H1 (cell line): ENCODE results near the gene ALPL. TPM values are rescaled to one million over a fixed set of nuclear protein-coding genes. Genes with fewer than 3 reads are reported as not detected.

ENCODE experiments used
- CTCF ChIA-PET: fragments of 300-600 bp; sonication (Branson Sonifier 250); formaldehyde crosslinking; loops from one replicate; lab custom pipeline; 2021; ENCODE audit not compliant: partially characterized antibody; lab: Charles Lee
- POLR2A ChIA-PET: fragments of 300-600 bp; sonication (Branson Sonifier 250); formaldehyde crosslinking; loops from one replicate; lab custom pipeline; 2021; ENCODE audit warnings: inconsistent platforms; ENCODE audit not compliant: partially characterized antibody; lab: Charles Lee
- DNase-seq, 2 experiments: peaks; one replicate each; pipeline versions ENCODE4 v3.0.0 to v3.0.0-alpha.2; 2010 to 2022; ENCODE audit warnings: low spot score in 2 of 2, low read depth in 1 of 2, mixed read lengths in 1 of 2
- FAIRE-seq: peaks from 2 replicates; lab custom pipeline; 2011; peaks lifted over from hg19 to GRCh38; lab: Jason Lieb, UNC
- H2AFZ ChIP-seq: 2 replicates; pipeline ENCODE4 v1.8.1; 2012; ENCODE audit warnings: low read length, inconsistent platforms
- H2AK5ac ChIP-seq: 2 replicates; pipeline ENCODE4 v1.6.1; 2013; ENCODE audit warnings: low read depth, low read length
- H2BK120ac ChIP-seq: replicated peaks from 2 replicates; pipeline ENCODE3; 2013; ENCODE audit warnings: low read depth, low read length, inconsistent platforms
- H2BK12ac ChIP-seq: 2 replicates; pipeline ENCODE4 v1.6.1; 2013; ENCODE audit warnings: low read depth, low read length
- H2BK15ac ChIP-seq: 2 replicates; pipeline ENCODE4 v1.6.1; 2013; ENCODE audit warnings: low read length
- H2BK20ac ChIP-seq: 2 replicates; pipeline ENCODE4 v1.6.1; 2013; ENCODE audit warnings: low read length
- H2BK5ac ChIP-seq: 2 replicates; pipeline ENCODE4 v1.6.1; 2013; ENCODE audit warnings: low read depth, low read length
- H3K14ac ChIP-seq: 2 replicates; pipeline ENCODE4 v1.6.1; 2013; ENCODE audit warnings: inconsistent platforms; ENCODE audit not compliant: insufficient read length
- H3K18ac ChIP-seq: 2 replicates; pipeline ENCODE4 v1.6.1; 2013; ENCODE audit warnings: low read length; ENCODE audit errors: extremely low read depth
- H3K23ac ChIP-seq: 2 replicates; pipeline ENCODE4 v1.6.1; 2013; ENCODE audit warnings: inconsistent platforms; ENCODE audit not compliant: insufficient read length
- H3K23me2 ChIP-seq: 2 replicates; pipeline ENCODE4 v1.6.1; 2013; ENCODE audit warnings: low read depth, low read length
- H3K27ac ChIP-seq: 2 replicates; pipeline ENCODE4 v1.6.1; 2011; ENCODE audit warnings: low read depth, low read length, inconsistent platforms
- H3K27me3 ChIP-seq, 4 experiments: replicated peaks in 1 of 4; 1 replicate in 1 of 4; 2 replicates in 3 of 4; pipeline versions ENCODE4 v1.6.1 to v1.8.1; 2011 to 2013; ENCODE audit warnings: low read length in 3 of 4, mild to moderate bottlenecking in 3 of 4, inconsistent platforms in 2 of 4, mixed read lengths in 2 of 4, moderate library complexity in 1 of 4; ENCODE audit not compliant: control insufficient read depth in 3 of 4, insufficient read depth in 3 of 4; ENCODE audit errors: extremely low read depth in 1 of 4
- H3K36me3 ChIP-seq, 4 experiments: 2 replicates each; pipeline versions ENCODE4 v1.6.1 to v1.8.1; 2011 to 2013; ENCODE audit warnings: mild to moderate bottlenecking in 4 of 4, low read length in 3 of 4, moderate library complexity in 2 of 4, control low read depth in 1 of 4, inconsistent platforms in 1 of 4; ENCODE audit not compliant: insufficient read depth in 4 of 4, control insufficient read depth in 2 of 4
- H3K4ac ChIP-seq: replicated peaks from 2 replicates; pipeline ENCODE3; 2013; ENCODE audit warnings: low read length, low read depth, mixed read lengths, inconsistent platforms; ENCODE audit not compliant: insufficient read length
- H3K4me1 ChIP-seq, 4 experiments: replicated peaks in 1 of 4; 1 replicate in 1 of 4; 2 replicates in 3 of 4; pipeline versions ENCODE4 v1.6.1 to v1.8.1; 2011 to 2013; ENCODE audit warnings: low read length in 3 of 4, inconsistent platforms in 2 of 4, mixed read lengths in 1 of 4; ENCODE audit not compliant: insufficient read depth in 4 of 4, control insufficient read depth in 3 of 4
- H3K4me2 ChIP-seq, 2 experiments: 2 replicates each; pipeline versions ENCODE4 v1.6.1 to v1.8.1; 2011 to 2013; ENCODE audit warnings: low read depth in 2 of 2, low read length in 2 of 2, control low read depth in 1 of 2, inconsistent platforms in 1 of 2, mild to moderate bottlenecking in 1 of 2; ENCODE audit not compliant: insufficient read depth in 1 of 2
- H3K4me3 ChIP-seq, 4 experiments: fragments of 200-600, 300-600 bp in 1 of 4; sonication (generic), shearing (Covaris generic), sonication (Bioruptor Twin) in 1 of 4; 2 replicates each; pipeline versions ENCODE4 v1.5.1 to v1.8.1; 2011 to 2016; ENCODE audit warnings: low read length in 4 of 4, low read depth in 3 of 4, control low read depth in 2 of 4, inconsistent platforms in 2 of 4, mild to moderate bottlenecking in 2 of 4, mixed read lengths in 1 of 4, moderate library complexity in 1 of 4; ENCODE audit not compliant: insufficient read depth in 2 of 4; ENCODE audit errors: extremely low read depth in 1 of 4
- H3K56ac ChIP-seq: replicated peaks from 2 replicates; pipeline ENCODE3; 2013; ENCODE audit warnings: low read depth, mild to moderate bottlenecking, mixed read lengths, low read length, inconsistent platforms; ENCODE audit not compliant: insufficient read length
- H3K79me1 ChIP-seq: 2 replicates; pipeline ENCODE4 v1.6.1; 2013; ENCODE audit warnings: low read depth, low read length, control low read depth
- H3K79me2 ChIP-seq, 2 experiments: 2 replicates each; pipeline versions ENCODE4 v1.6.1 to v1.8.1; 2012 to 2013; ENCODE audit warnings: low read length in 2 of 2, mild to moderate bottlenecking in 2 of 2, inconsistent platforms in 1 of 2; ENCODE audit not compliant: insufficient read depth in 2 of 2, control insufficient read depth in 1 of 2
- H3K9ac ChIP-seq, 4 experiments: replicated peaks in 1 of 4; 1 replicate in 1 of 4; 2 replicates in 3 of 4; pipeline versions ENCODE4 v1.6.1 to v1.8.1; 2011 to 2013; ENCODE audit warnings: low read depth in 3 of 4, low read length in 3 of 4, control low read depth in 2 of 4, mild to moderate bottlenecking in 2 of 4, moderate library complexity in 2 of 4, inconsistent platforms in 1 of 4; ENCODE audit errors: extremely low read depth in 1 of 4
- H3K9me3 ChIP-seq, 2 experiments: 2 replicates each; pipeline versions ENCODE4 v1.6.1 to v1.8.1; 2012 to 2013; ENCODE audit warnings: mild to moderate bottlenecking in 2 of 2, moderate library complexity in 2 of 2, control low read depth in 1 of 2, inconsistent platforms in 1 of 2, low read depth in 1 of 2, low read length in 1 of 2, mixed read lengths in 1 of 2; ENCODE audit not compliant: insufficient read depth in 2 of 2
- H4K20me1 ChIP-seq, 2 experiments: replicated peaks in 1 of 2; 2 replicates each; pipeline versions ENCODE3 to v1.8.1; 2011 to 2013; ENCODE audit warnings: inconsistent platforms in 2 of 2, low read length in 2 of 2, mild to moderate bottlenecking in 1 of 2; ENCODE audit not compliant: insufficient read depth in 2 of 2, control insufficient read depth in 1 of 2
- H4K5ac ChIP-seq: 2 replicates; pipeline ENCODE4 v1.6.1; 2013; ENCODE audit warnings: low read length, low read depth, mixed read lengths, inconsistent platforms; ENCODE audit not compliant: insufficient read length
- H4K8ac ChIP-seq: 2 replicates; pipeline ENCODE4 v1.8.0; 2013; ENCODE audit warnings: mild to moderate bottlenecking, moderate library complexity, low read length, inconsistent platforms; ENCODE audit not compliant: insufficient read depth; ENCODE audit errors: extremely low read depth
- H4K91ac ChIP-seq: replicated peaks from 2 replicates; pipeline ENCODE3; 2013; ENCODE audit warnings: low read length, mixed read lengths, inconsistent platforms; ENCODE audit not compliant: insufficient read length
- ASH2L ChIP-seq: fragments of 200-600, 300-600 bp; sonication (generic); IDR thresholded peaks from one replicate; pipeline ENCODE4 v1.7.1; 2017; ENCODE audit warnings: low read length
- GABPA ChIP-seq: IDR thresholded peaks from 2 replicates; pipeline ENCODE4 v1.6.1; 2011; ENCODE audit warnings: mild to moderate bottlenecking, low read length, moderate library complexity, borderline replicate concordance; ENCODE audit not compliant: insufficient read depth
- HDAC2 ChIP-seq, 2 experiments: fragments of 300-600 bp in 1 of 2; sonication (generic) in 1 of 2; IDR thresholded peaks; 2 replicates each; pipeline ENCODE4 v1.6.1; 2011 to 2012; ENCODE audit warnings: low read depth in 2 of 2, low read length in 2 of 2, mild to moderate bottlenecking in 2 of 2, moderate library complexity in 2 of 2, borderline replicate concordance in 1 of 2, inconsistent platforms in 1 of 2
- KDM4A ChIP-seq: IDR thresholded peaks from one replicate; pipeline ENCODE4 v1.7.1; 2012; ENCODE audit warnings: low read depth, mild to moderate bottlenecking, moderate library complexity, low read length, inconsistent platforms; ENCODE audit not compliant: severe bottlenecking
- KDM5A ChIP-seq: fragments of 200-600 bp; IDR thresholded peaks from 2 replicates; pipeline ENCODE4 v1.7.1; 2012; ENCODE audit warnings: mild to moderate bottlenecking, low read length, inconsistent platforms, mixed read lengths
- POLR2A ChIP-seq, 2 experiments: IDR thresholded peaks; 1 replicate in 1 of 2; 2 replicates in 1 of 2; pipeline ENCODE4 v1.6.1; 2011; ENCODE audit warnings: low read depth in 2 of 2, low read length in 2 of 2, mild to moderate bottlenecking in 2 of 2; ENCODE audit errors: control extremely low read depth in 1 of 2
- POU5F1 ChIP-seq: IDR thresholded peaks from 2 replicates; pipeline ENCODE4 v1.6.1; 2011; ENCODE audit warnings: low read depth, mild to moderate bottlenecking, low read length, moderate library complexity
- SIN3A ChIP-seq, 2 experiments: IDR thresholded peaks in 1 of 2; conservative IDR thresholded peaks in 1 of 2; 2 replicates each; pipeline ENCODE4 v1.6.1; 2011 to 2012; ENCODE audit warnings: low read length in 2 of 2, improper control_type of control experiment in 1 of 2, low read depth in 1 of 2, mild to moderate bottlenecking in 1 of 2
- SRF ChIP-seq: IDR thresholded peaks from 2 replicates; pipeline ENCODE4 v1.6.1; 2011; ENCODE audit warnings: mild to moderate bottlenecking, low read depth, low read length, moderate library complexity
- TBP ChIP-seq: IDR thresholded peaks from 2 replicates; pipeline ENCODE4 v1.6.1; 2011; ENCODE audit warnings: low read depth, low read length, improper control_type of control experiment
- YY1 ChIP-seq: IDR thresholded peaks from 2 replicates; pipeline ENCODE4 v1.6.1; 2011; ENCODE audit warnings: low read depth, mild to moderate bottlenecking, low read length
- WGBS, 2 experiments: shearing (Covaris generic) in 1 of 2; methylation state at CpG; one replicate each; pipeline versions ENCODE4 v1.1.6 to v1.1.7; 2013 to 2015; ENCODE audit warnings: low lambda C conversion rate in 2 of 2, mixed read lengths in 2 of 2, inconsistent platforms in 1 of 2, low coverage in 1 of 2, missing lambda C conversion rate in 1 of 2; ENCODE audit not compliant: insufficient replicate concordance in 2 of 2, insufficient coverage in 1 of 2, insufficient read length in 1 of 2; ENCODE audit errors: extremely low coverage in 1 of 2, missing lambda C conversion rate in 1 of 2; 5-methylcytosine and 5-hydroxymethylcytosine counted together
- polyA plus RNA-seq, 7 experiments: library from polyadenylated mRNA; depleted of rRNA in 3 of 7; stranded (reverse) in 5 of 7; unstranded in 2 of 7; fragments of >200 nt in 5 of 7; fragments of 200-250 nt in 2 of 7; gene quantifications; 1 replicate in 5 of 7; 2 replicates in 1 of 7; 4 replicates in 1 of 7; pipeline versions ENCODE4 v1.2.1 to v1.2.3, GENCODE V29; 2011 to 2013; ENCODE audit warnings: missing spikeins in 2 of 7, mixed read lengths in 2 of 7
- total RNA-seq: library from RNA; stranded (reverse); fragmentation: NEBNext Ultra II Directional; extraction: Animal tissue kit (Norgen Biotek cat#: 25700); gene quantifications from 2 replicates; pipeline ENCODE4 v1.2.1, GENCODE V29; 2021
- TF ChIP-seq, protein P1 (sequence below): IDR thresholded peaks from 2 replicates; pipeline ENCODE4 v1.6.1; 2012; ENCODE audit warnings: low read length, inconsistent platforms

The ALPL gene
- total and polyA plus RNA-seq, 2 of the 8 experiments (the other 6 are each of a cell fraction or from before 2014, with no cell fraction given), result 175 to 362 TPM

DNA sequence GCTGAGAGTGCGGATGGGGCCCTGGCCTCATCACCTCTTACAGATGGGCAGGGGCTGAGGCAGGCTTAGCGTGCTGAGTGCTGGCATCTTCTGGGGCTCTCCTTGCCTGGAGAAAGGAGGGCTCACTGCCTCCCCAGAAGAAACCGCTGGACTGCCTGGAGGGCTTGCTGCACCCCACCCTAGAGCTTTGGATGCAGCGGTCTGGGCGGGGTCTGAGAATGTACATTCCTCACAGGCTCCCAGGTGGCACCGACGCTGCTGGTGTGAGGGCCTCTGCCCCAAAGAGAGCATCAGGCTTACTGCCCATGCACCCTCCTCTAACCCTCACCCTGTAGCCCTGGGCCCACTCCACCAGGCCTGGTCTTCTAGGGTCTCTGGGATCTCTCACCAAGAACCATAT lies 108.8 kb downstream of the ALPL start:
- Histone ChIP-seq H3K9me3 (no peaks in the 10 kb centered on the region), H4K8ac (no peak overlapping the region), H4K5ac (no peak overlapping the region), H3K27ac (no peak overlapping the region), H2AFZ (no peak overlapping the region), H3K14ac (no peak overlapping the region), H2BK12ac (0 out of 2 replicates have a peak overlapping the region, but pooled peaks have one; percentile 27), H3K9ac (no peak overlapping the region), H2BK20ac (no peak overlapping the region), H2BK15ac (no peak overlapping the region), H3K4ac (no peak overlapping the region), H2AK5ac (no peak overlapping the region), H3K79me1 (no peaks in the 10 kb centered on the region), H3K36me3 (peaks cover 0 to under 1% (median 0%) of the 10 kb centered on the region in 4 experiments; a peak in 1 of 8 replicates), H3K18ac (no peak overlapping the region; the same call in 1 of the 2 replicates), H3K79me2 (no peaks in the 10 kb centered on the region), H3K56ac (no peak overlapping the region), H3K23me2 (peaks cover 3% of the 10 kb centered on the region), H2BK120ac (no peak overlapping the region), H3K23ac (no peak overlapping the region), H3K4me2 (no peak overlapping the region), H2BK5ac (no peak overlapping the region), H4K91ac (no peak overlapping the region), H3K4me1 (peaks cover 0 to 23% (median 17%) of the 10 kb centered on the region in 4 experiments; a peak in 6 of 7 replicates), H3K4me3 (no peak overlapping the region), H4K20me1 (peaks cover 3 to 13% of the 10 kb centered on the region in 2 experiments), H3K27me3 (peaks cover 0 to 26% (median 13%) of the 10 kb centered on the region in 4 experiments; a peak in 5 of 7 replicates)
- ChIA-PET POLR2A (interaction anchor here (1.5 kb wide), 1 partner anchor 11 kb away, joined by 3 read pairs; no protein-coding TSS in a partner anchor), CTCF (interaction anchor here (1.0 to 2.0 kb wide), 4 partner anchors 9 to 386 kb away, joined by 3 to 7 read pairs (median 5); no protein-coding TSS in a partner anchor)
- DNase-seq (no peak), FAIRE-seq (no peak)
- 80% methylated on average over 7 of the region's 7 CpGs; no CpG with 5 or more reads in 1 of the 2 experiments for WGBS, 2 experiments
- no peak for TF ChIP-seq SIN3A (conservative IDR thresholded peaks at IDR 0.05 in 1 of 2, IDR thresholded peaks at IDR 0.05 in 1 of 2; ENCODE audit: low read depth in 1 of 2, low read length in 2 of 2)
- TF ChIP-seq HDAC2 (IDR thresholded peaks at IDR 0.05; ENCODE audit: borderline replicate concordance in 1 of 2, low read depth in 2 of 2, low read length in 2 of 2), result no peak
- TF ChIP-seq YY1, result no peak
- TF ChIP-seq POU5F1, result no peak
- no peak for TF ChIP-seq SRF
- TF ChIP-seq POLR2A (IDR thresholded peaks at IDR 0.05; ENCODE audit: control extremely low read depth in 1 of 2, low read depth in 2 of 2, low read length in 2 of 2), result no peak
- TF ChIP-seq TBP, result no peak
- no peak for TF ChIP-seq KDM4A
- TF ChIP-seq, protein P1, sequence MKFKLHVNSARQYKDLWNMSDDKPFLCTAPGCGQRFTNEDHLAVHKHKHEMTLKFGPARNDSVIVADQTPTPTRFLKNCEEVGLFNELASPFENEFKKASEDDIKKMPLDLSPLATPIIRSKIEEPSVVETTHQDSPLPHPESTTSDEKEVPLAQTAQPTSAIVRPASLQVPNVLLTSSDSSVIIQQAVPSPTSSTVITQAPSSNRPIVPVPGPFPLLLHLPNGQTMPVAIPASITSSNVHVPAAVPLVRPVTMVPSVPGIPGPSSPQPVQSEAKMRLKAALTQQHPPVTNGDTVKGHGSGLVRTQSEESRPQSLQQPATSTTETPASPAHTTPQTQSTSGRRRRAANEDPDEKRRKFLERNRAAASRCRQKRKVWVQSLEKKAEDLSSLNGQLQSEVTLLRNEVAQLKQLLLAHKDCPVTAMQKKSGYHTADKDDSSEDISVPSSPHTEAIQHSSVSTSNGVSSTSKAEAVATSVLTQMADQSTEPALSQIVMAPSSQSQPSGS, result no peak
- TF ChIP-seq KDM5A, result no peak
- no peak for TF ChIP-seq ASH2L
- TF ChIP-seq GABPA, result no peak
